ENCODE data around the gene MAGI1. TPM values are rescaled to one million over a fixed set of nuclear protein-coding genes. Genes with fewer than 3 reads are reported as not detected.

Gene MAGI1
- total RNA-seq, 1 experiment from 2014 or later, result 58.2 TPM

- TF ChIP-seq ZNF532 (CRISPR knock-in tag; IDR thresholded peaks at IDR 0.05; ENCODE audit: borderline replicate concordance) (no peak), EMX1 (CRISPR knock-in tag; IDR thresholded peaks at IDR 0.05) (no peak), MYBL2 (CRISPR knock-in tag; IDR thresholded peaks at IDR 0.05) (no peak), ELF4 (CRISPR knock-in tag; IDR thresholded peaks at IDR 0.05; ENCODE audit: low read depth) (no peak), PRRX2 (CRISPR knock-in tag; IDR thresholded peaks at IDR 0.05) (no peak), ETV6 (CRISPR knock-in tag; IDR thresholded peaks at IDR 0.05) (no peak)
- TF ChIP-seq, protein P1, sequence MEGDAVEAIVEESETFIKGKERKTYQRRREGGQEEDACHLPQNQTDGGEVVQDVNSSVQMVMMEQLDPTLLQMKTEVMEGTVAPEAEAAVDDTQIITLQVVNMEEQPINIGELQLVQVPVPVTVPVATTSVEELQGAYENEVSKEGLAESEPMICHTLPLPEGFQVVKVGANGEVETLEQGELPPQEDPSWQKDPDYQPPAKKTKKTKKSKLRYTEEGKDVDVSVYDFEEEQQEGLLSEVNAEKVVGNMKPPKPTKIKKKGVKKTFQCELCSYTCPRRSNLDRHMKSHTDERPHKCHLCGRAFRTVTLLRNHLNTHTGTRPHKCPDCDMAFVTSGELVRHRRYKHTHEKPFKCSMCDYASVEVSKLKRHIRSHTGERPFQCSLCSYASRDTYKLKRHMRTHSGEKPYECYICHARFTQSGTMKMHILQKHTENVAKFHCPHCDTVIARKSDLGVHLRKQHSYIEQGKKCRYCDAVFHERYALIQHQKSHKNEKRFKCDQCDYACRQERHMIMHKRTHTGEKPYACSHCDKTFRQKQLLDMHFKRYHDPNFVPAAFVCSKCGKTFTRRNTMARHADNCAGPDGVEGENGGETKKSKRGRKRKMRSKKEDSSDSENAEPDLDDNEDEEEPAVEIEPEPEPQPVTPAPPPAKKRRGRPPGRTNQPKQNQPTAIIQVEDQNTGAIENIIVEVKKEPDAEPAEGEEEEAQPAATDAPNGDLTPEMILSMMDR (IDR thresholded peaks at IDR 0.05), result no peak
- TF ChIP-seq, protein P2, sequence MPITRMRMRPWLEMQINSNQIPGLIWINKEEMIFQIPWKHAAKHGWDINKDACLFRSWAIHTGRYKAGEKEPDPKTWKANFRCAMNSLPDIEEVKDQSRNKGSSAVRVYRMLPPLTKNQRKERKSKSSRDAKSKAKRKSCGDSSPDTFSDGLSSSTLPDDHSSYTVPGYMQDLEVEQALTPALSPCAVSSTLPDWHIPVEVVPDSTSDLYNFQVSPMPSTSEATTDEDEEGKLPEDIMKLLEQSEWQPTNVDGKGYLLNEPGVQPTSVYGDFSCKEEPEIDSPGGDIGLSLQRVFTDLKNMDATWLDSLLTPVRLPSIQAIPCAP (CRISPR knock-in tag; IDR thresholded peaks at IDR 0.05), result no peak
- ChIA-PET POLR2A (no interaction called here), CTCF (interaction anchor here (0.6 to 2.0 kb wide), 18 partner anchors 11 to 882 kb away, joined by 3 to 26 read pairs (median 4); no protein-coding TSS in a partner anchor)
- peak; percentile 76 for ATAC-seq
- Mint-ChIP-seq H3K4me3 (no peak overlapping the region), H3K27me3 (ENCODE audit: low read depth) (no peaks in the 10 kb centered on the region), H3K9me3 (no peaks in the 10 kb centered on the region), H3K36me3 (peaks cover 7% of the 10 kb centered on the region), H3K4me1 (peaks cover 24% of the 10 kb centered on the region), H3K27ac (no peak overlapping the region)
- peak; percentile 31 for DNase-seq (ENCODE audit: low spot score)
Measured at GRCh38 chr3:65412588-65412987, 626.1 kb downstream of the MAGI1 start.

DNA sequence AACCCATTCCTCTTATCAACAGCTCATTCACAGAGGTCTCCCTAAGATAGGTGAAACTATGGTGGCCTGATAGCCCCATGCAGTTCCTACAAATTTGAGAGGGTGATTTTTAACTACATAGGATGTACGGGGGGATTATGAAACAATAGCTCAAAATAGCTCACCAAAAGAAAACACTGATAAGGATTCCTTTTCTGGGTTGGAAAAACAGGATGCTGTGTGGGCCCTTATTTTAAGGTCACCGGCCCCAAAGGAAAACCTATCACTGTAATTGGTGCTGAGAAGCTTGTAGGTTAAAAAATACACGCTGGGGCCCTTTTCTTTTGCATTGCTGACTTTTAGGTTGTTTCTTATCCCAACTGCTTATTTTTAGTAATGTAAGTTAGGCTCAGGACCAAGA, 627.4 kb downstream of the MAGI1 start:
- H3K4me1 Mint-ChIP-seq, result peaks cover 24% of the 10 kb centered on the region
- no peak overlapping the region for H3K27ac Mint-ChIP-seq
- no peak overlapping the region for H3K4me3 Mint-ChIP-seq
- no peak for ATAC-seq
- DNase-seq (ENCODE audit: low spot score), result no peak
- POLR2A ChIA-PET, result no interaction called here
- H3K9me3 Mint-ChIP-seq, result no peaks in the 10 kb centered on the region
- H3K36me3 Mint-ChIP-seq, result peaks cover 7% of the 10 kb centered on the region
- no peaks in the 10 kb centered on the region for H3K27me3 Mint-ChIP-seq (ENCODE audit: low read depth)
- CTCF ChIA-PET, result interaction anchor here (1.3 kb wide), 1 partner anchor 69 kb away, joined by 4 read pairs; no protein-coding TSS in a partner anchor
- TF ChIP-seq ETV6 (CRISPR knock-in tag; IDR thresholded peaks at IDR 0.05) (no peak), NFATC4 (CRISPR knock-in tag; IDR thresholded peaks at IDR 0.05) (no peak), ZNF281 (CRISPR knock-in tag; IDR thresholded peaks at IDR 0.05) (no peak), NR1H2 (CRISPR knock-in tag; IDR thresholded peaks at IDR 0.05) (no peak), ELF4 (CRISPR knock-in tag; IDR thresholded peaks at IDR 0.05; ENCODE audit: low read depth) (no peak), KAT7 (CRISPR knock-in tag; IDR thresholded peaks at IDR 0.05; ENCODE audit: borderline replicate concordance) (no peak), ZNF121 (CRISPR knock-in tag; IDR thresholded peaks at IDR 0.05) (no peak), NR2C2 (CRISPR knock-in tag; IDR thresholded peaks at IDR 0.05) (no peak), TP53 (CRISPR knock-in tag; IDR thresholded peaks at IDR 0.05) (no peak), ZNF396 (CRISPR knock-in tag; IDR thresholded peaks at IDR 0.05; ENCODE audit: borderline replicate concordance) (no peak), TEAD1 (CRISPR knock-in tag; IDR thresholded peaks at IDR 0.05) (no peak), ZNF423 (CRISPR knock-in tag; IDR thresholded peaks at IDR 0.05) (no peak), JAZF1 (CRISPR knock-in tag; IDR thresholded peaks at IDR 0.05) (no peak), JUN (CRISPR knock-in tag; IDR thresholded peaks at IDR 0.05) (no peak)
- TF ChIP-seq, protein P3, sequence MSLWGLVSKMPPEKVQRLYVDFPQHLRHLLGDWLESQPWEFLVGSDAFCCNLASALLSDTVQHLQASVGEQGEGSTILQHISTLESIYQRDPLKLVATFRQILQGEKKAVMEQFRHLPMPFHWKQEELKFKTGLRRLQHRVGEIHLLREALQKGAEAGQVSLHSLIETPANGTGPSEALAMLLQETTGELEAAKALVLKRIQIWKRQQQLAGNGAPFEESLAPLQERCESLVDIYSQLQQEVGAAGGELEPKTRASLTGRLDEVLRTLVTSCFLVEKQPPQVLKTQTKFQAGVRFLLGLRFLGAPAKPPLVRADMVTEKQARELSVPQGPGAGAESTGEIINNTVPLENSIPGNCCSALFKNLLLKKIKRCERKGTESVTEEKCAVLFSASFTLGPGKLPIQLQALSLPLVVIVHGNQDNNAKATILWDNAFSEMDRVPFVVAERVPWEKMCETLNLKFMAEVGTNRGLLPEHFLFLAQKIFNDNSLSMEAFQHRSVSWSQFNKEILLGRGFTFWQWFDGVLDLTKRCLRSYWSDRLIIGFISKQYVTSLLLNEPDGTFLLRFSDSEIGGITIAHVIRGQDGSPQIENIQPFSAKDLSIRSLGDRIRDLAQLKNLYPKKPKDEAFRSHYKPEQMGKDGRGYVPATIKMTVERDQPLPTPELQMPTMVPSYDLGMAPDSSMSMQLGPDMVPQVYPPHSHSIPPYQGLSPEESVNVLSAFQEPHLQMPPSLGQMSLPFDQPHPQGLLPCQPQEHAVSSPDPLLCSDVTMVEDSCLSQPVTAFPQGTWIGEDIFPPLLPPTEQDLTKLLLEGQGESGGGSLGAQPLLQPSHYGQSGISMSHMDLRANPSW (CRISPR knock-in tag; conservative IDR thresholded peaks at IDR 0.05; ENCODE audit: low read depth), result no peak
- TF ChIP-seq, protein P4, sequence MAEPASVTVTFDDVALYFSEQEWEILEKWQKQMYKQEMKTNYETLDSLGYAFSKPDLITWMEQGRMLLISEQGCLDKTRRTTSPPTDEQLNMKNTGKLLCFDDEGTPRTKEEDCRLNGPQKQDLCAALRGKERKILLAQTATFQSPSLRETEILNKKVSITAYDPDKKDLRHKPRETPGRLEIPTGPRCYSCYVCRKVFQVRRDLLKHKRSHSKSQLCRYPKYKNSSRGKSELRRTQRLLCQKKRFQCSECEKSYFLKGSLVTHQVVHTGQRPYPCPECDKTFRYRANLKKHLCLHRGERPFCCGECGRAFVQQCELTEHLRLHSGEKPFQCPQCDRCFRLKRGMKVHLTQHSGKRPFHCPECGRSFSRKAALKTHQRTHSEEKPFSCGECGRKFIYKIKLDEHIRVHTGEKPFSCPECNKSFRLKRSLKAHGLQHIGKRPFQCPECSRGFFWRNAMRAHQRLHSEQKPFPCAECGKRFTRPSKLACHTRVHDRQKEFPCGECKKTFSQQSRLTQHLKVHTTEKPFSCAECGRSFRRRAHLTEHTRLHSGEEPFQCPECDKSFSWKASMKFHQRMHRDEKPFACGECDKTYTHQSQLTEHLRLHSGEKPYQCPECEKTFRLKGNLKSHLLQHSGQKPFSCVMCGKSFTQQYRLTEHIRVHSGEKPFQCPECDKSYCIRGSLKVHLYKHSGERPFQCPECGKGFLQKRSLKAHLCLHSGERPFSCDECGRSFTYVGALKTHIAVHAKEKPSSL (CRISPR knock-in tag; conservative IDR thresholded peaks at IDR 0.05), result no peak

All from WTC11 (cell line).